HUES48 (cell line): ENCODE results near the gene FHIT.

Experiments
- H3K27ac ChIP-seq: one replicate; pipeline ENCODE4 v1.7.0; 2013; ENCODE audit warnings: low read depth, low read length, inconsistent platforms
- H3K27me3 ChIP-seq: 2 replicates; pipeline ENCODE4 v1.6.1; 2013; ENCODE audit warnings: mild to moderate bottlenecking, low read length; ENCODE audit not compliant: control insufficient read depth, insufficient read depth
- H3K36me3 ChIP-seq: 2 replicates; pipeline ENCODE4 v1.6.1; 2013; ENCODE audit warnings: low read length; ENCODE audit not compliant: control insufficient read depth, insufficient read depth
- H3K4me1 ChIP-seq: 2 replicates; pipeline ENCODE4 v1.6.1; 2013; ENCODE audit warnings: mild to moderate bottlenecking, low read length; ENCODE audit not compliant: control insufficient read depth, insufficient read depth
- H3K4me3 ChIP-seq: 2 replicates; pipeline ENCODE4 v1.5.1; 2013; ENCODE audit warnings: mild to moderate bottlenecking, low read depth, low read length
- H3K9ac ChIP-seq: 2 replicates; pipeline ENCODE4 v1.6.1; 2013; ENCODE audit warnings: mild to moderate bottlenecking, low read depth, low read length, moderate library complexity
- H3K9me3 ChIP-seq: 2 replicates; pipeline ENCODE4 v1.6.1; 2013; ENCODE audit warnings: low read length; ENCODE audit not compliant: control insufficient read depth, insufficient read depth

The FHIT gene

GRCh38 chr3:60434323-60434722, 816.9 kb downstream of the FHIT start:
- no peaks in the 10 kb centered on the region for H3K27me3 ChIP-seq
- no peak overlapping the region for H3K9ac ChIP-seq
- H3K4me3 ChIP-seq, result no peak overlapping the region
- H3K4me1 ChIP-seq, result peaks cover 10% of the 10 kb centered on the region; the same call in 1 of the 2 replicates
- H3K27ac ChIP-seq, result no peak overlapping the region
- H3K36me3 ChIP-seq, result no peaks in the 10 kb centered on the region
- no peaks in the 10 kb centered on the region for H3K9me3 ChIP-seq

GRCh38 chr3:60431599-60431958, 819.7 kb downstream of the FHIT start:
- H3K4me1 ChIP-seq, result peaks cover 10% of the 10 kb centered on the region; the same call in 1 of the 2 replicates

GRCh38 chr3:60430205-60430604, 821.0 kb downstream of the FHIT start:
- no peak overlapping the region for H3K4me3 ChIP-seq
- H3K9ac ChIP-seq, result no peak overlapping the region
- H3K27me3 ChIP-seq, result no peaks in the 10 kb centered on the region
- H3K9me3 ChIP-seq, result no peaks in the 10 kb centered on the region
- H3K4me1 ChIP-seq, result peaks cover 9% of the 10 kb centered on the region; the same call in 1 of the 2 replicates
- H3K36me3 ChIP-seq, result no peaks in the 10 kb centered on the region
- no peak overlapping the region for H3K27ac ChIP-seq

More at GRCh38 chr3:60431599-60431958, 819.7 kb downstream of the FHIT start:
- Histone ChIP-seq H3K27ac (no peak overlapping the region), H3K4me3 (no peak overlapping the region), H3K27me3 (no peaks in the 10 kb centered on the region), H3K36me3 (no peaks in the 10 kb centered on the region), H3K9me3 (no peaks in the 10 kb centered on the region), H3K9ac (no peak overlapping the region)

- Histone ChIP-seq H3K9ac (no peak overlapping the region), H3K4me3 (no peak overlapping the region), H3K36me3 (no peaks in the 10 kb centered on the region), H3K27ac (no peak overlapping the region), H3K4me1 (no peaks in the 10 kb centered on the region), H3K27me3 (no peaks in the 10 kb centered on the region), H3K9me3 (no peaks in the 10 kb centered on the region)
These were observed 824.1 kb downstream of the FHIT start for GRCh38 chr3:60427109-60427508.

GRCh38 chr3:60424942-60425341, 826.3 kb downstream of the FHIT start:
- no peaks in the 10 kb centered on the region for H3K36me3 ChIP-seq
- H3K4me1 ChIP-seq, result no peaks in the 10 kb centered on the region
- H3K9ac ChIP-seq, result no peak overlapping the region
- no peaks in the 10 kb centered on the region for H3K27me3 ChIP-seq
- H3K9me3 ChIP-seq, result no peaks in the 10 kb centered on the region
- no peak overlapping the region for H3K27ac ChIP-seq
- H3K4me3 ChIP-seq, result no peak overlapping the region

- H3K27me3 ChIP-seq, result no peaks in the 10 kb centered on the region
- no peak overlapping the region for H3K27ac ChIP-seq
- no peak overlapping the region for H3K4me3 ChIP-seq
- no peaks in the 10 kb centered on the region for H3K9me3 ChIP-seq
- no peaks in the 10 kb centered on the region for H3K4me1 ChIP-seq
- no peaks in the 10 kb centered on the region for H3K36me3 ChIP-seq
- no peak overlapping the region for H3K9ac ChIP-seq
These were observed 827.2 kb downstream of the FHIT start for GRCh38 chr3:60424034-60424433.

GRCh38 chr3:60423556-60423955, 827.7 kb downstream of the FHIT start:
- H3K9me3 ChIP-seq, result no peaks in the 10 kb centered on the region
- H3K27me3 ChIP-seq, result no peaks in the 10 kb centered on the region
- H3K27ac ChIP-seq, result no peak overlapping the region
- H3K36me3 ChIP-seq, result no peaks in the 10 kb centered on the region
- H3K4me1 ChIP-seq, result no peaks in the 10 kb centered on the region
- H3K4me3 ChIP-seq, result no peak overlapping the region
- H3K9ac ChIP-seq, result no peak overlapping the region

- no peak overlapping the region for H3K4me3 ChIP-seq
- H3K27me3 ChIP-seq, result no peaks in the 10 kb centered on the region
- no peaks in the 10 kb centered on the region for H3K9me3 ChIP-seq
- H3K9ac ChIP-seq, result no peak overlapping the region
- no peaks in the 10 kb centered on the region for H3K4me1 ChIP-seq
- H3K36me3 ChIP-seq, result no peaks in the 10 kb centered on the region
- no peak overlapping the region for H3K27ac ChIP-seq
These were observed 829.4 kb downstream of the FHIT start for GRCh38 chr3:60421749-60422446.

- Histone ChIP-seq H3K36me3 (no peaks in the 10 kb centered on the region), H3K4me3 (no peak overlapping the region), H3K4me1 (no peaks in the 10 kb centered on the region), H3K27ac (no peak overlapping the region), H3K9me3 (no peaks in the 10 kb centered on the region), H3K27me3 (no peaks in the 10 kb centered on the region), H3K9ac (no peak overlapping the region)
These were observed 833.7 kb downstream of the FHIT start for GRCh38 chr3:60417576-60417975.

GRCh38 chr3:60414011-60414410, 837.2 kb downstream of the FHIT start:
- Histone ChIP-seq H3K9me3 (no peaks in the 10 kb centered on the region), H3K27ac (no peak overlapping the region), H3K27me3 (no peaks in the 10 kb centered on the region), H3K4me3 (no peak overlapping the region), H3K4me1 (peaks cover 25% of the 10 kb centered on the region), H3K36me3 (no peaks in the 10 kb centered on the region), H3K9ac (no peak overlapping the region)

GRCh38 chr3:60413551-60413950, 837.7 kb downstream of the FHIT start:
- Histone ChIP-seq H3K4me1 (peaks cover 29% of the 10 kb centered on the region), H3K9me3 (no peaks in the 10 kb centered on the region), H3K4me3 (no peak overlapping the region), H3K9ac (no peak overlapping the region), H3K27ac (no peak overlapping the region), H3K36me3 (no peaks in the 10 kb centered on the region), H3K27me3 (no peaks in the 10 kb centered on the region)
